T-helper 2 cell treated with Interferon-gamma antibody and Interleukin-4, amounts not matched to agents 5 μg/mL and 100 μg/mL, for 36 hours (primary cell): ENCODE measurements around the gene DPYSL4.
A peak's percentile ranks its signal among the peaks of the same experiment; 100 is the strongest.

ENCODE experiments used
- DNase-seq: peaks from one replicate; pipeline ENCODE4 v3.0.0; 2021; ENCODE audit warnings: low spot score
- H3K27ac Mint-ChIP-seq: one replicate; pipeline ENCODE4 v1.8.0; 2021; ENCODE audit warnings: mild to moderate bottlenecking, mixed read lengths
- H3K27me3 Mint-ChIP-seq: one replicate; pipeline ENCODE4 v1.8.0; 2021; ENCODE audit warnings: low read depth, mixed read lengths
- H3K36me3 Mint-ChIP-seq: one replicate; pipeline ENCODE4 v1.8.0; 2021; ENCODE audit warnings: low read depth, mixed read lengths
- H3K4me1 Mint-ChIP-seq: one replicate; pipeline ENCODE4 v1.8.0; 2021; ENCODE audit warnings: low read depth, mixed read lengths
- H3K4me3 Mint-ChIP-seq: one replicate; pipeline ENCODE4 v1.8.0; 2022; ENCODE audit warnings: mild to moderate bottlenecking, moderate library complexity, mixed read lengths
- H3K9me3 Mint-ChIP-seq: one replicate; pipeline ENCODE4 v1.8.0; 2021; ENCODE audit warnings: mixed read lengths

DPYSL4 gene

DNA sequence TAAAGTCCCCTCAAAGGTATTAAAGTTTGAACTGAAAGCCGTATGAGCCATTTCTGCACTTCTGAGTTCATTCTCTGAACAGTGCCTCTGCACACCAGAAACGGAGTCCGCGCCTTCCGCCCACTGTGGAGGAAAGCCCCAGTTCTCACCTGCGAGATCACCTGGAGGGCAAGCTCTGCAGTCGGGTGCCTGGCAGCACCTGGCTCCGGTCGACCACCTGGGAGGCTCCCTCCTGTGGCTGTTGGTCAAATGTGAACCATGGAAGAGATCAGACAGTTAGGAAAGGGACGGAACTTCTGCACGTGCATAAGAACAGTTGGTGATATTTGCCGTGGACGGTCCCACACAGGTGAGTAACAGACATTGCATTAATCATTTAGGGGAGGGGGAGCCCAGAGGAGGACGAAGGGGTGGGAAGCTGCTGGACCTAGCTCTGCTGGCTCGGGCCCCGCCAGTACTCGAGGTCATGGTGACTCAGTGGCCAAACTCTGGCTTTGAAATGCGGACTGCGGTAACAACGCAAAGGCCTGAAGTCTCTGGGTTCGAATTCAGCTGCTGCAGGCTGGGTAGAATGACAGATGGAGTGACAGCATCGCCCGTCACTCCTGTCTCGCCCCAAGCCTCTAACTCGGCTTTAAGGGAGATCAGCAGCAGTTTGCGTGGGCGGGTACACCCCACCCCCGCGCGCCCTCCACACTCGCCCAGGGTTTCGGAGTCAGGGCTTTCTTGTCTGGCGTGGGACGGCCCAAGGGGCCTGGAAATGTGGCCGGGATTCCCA, 1.7 kb upstream of the DPYSL4 start:
- H3K9me3 Mint-ChIP-seq = no peaks in the 10 kb centered on the region
- H3K27me3 Mint-ChIP-seq = peaks cover 39% of the 10 kb centered on the region
- H3K36me3 Mint-ChIP-seq = no peaks in the 10 kb centered on the region
- H3K4me1 Mint-ChIP-seq = peaks cover 2% of the 10 kb centered on the region
- no peak for DNase-seq
- H3K27ac Mint-ChIP-seq = no peak overlapping the region
- H3K4me3 Mint-ChIP-seq = peak overlapping the region; percentile 52

DNA sequence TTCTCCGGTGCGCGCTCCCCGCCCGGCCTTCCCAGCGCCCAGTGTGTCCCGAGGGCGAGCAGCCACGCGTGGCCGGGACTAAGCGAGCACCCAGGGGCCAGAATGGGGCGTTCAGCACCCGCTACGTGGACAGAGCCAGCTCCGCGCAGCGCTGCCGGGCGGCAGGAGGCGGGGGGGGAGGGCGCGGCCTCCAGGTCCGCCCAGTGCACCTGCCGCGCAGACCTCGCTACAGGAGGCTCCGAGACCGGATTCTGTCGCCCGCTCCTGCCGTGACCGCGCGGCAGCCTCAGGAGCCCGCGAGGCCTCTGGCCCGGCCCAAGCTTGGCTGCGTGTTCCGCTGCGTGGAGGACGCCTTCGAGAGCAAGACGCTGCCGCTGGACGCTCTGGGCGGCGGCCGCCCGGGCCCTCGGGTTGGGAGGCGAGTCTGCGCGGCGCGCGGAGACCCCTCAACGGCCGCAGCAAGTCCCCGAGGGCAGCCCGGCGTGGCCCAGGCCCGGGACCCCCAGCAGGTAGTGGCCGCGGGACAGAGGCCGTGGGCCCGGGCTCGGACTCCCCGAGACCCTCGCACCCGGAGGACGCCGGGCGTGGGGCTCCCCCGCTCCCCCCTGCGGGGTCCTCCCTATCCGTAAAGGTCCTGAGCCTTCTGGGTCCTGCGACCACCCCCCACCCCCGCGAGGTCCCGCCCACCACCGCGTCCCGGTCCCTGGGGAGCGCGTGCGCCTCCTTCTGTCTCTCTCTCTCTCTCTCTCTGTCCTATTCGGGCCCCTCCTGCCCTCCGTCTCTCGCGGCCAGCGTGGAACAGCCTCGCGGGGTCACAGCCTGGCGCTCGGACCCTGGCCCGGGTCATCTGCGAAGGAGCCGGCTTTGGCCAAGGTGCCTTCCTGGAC, 904 bp upstream of the DPYSL4 start:
- Mint-ChIP-seq H3K9me3 (no peaks in the 10 kb centered on the region), H3K27ac (no peak overlapping the region), H3K4me1 (peaks cover 2% of the 10 kb centered on the region), H3K4me3 (peak overlapping the region; percentile 59), H3K27me3 (peaks cover 36% of the 10 kb centered on the region), H3K36me3 (no peaks in the 10 kb centered on the region)
- DNase-seq = peak; percentile 59

DNA sequence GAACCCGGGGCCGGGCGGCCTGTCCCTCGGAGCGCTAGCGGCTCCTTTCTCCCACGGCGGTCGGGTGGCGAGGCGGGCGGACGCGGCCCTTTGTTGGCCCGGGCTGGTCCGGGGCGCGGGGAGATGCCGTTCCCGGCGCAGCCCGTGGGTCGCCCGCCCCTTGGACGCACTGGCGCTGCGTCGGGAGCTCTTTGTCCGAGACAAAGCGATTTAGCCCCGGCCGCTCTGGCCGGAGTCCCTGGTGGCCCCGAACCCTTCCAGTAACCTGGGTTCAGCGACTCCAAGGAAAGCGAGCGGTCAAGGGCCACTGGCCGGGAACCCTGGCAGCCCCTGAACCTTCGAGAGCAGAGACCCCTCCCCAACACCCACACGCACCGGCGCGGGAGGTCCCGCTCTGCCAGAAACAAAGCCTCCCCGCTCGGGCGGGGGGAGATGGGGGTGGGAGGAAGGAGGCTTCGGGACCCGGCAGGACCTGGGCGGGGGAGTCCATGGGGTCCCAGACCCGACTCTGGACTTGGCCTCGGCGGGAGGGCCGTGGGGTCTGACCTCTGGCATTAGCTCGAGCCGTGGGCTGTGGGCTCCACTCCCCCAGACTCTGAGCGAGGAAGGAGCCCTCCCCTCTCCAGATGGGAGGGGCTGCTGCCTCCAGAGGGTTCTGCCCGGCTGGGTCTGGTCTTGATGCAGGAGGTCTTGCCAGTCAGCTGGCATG, 836 bp downstream of the DPYSL4 start:
- H3K27me3 Mint-ChIP-seq = peaks cover 36% of the 10 kb centered on the region
- H3K4me1 Mint-ChIP-seq = peaks cover 2% of the 10 kb centered on the region
- peak overlapping the region; percentile 49 for H3K4me3 Mint-ChIP-seq

DNA sequence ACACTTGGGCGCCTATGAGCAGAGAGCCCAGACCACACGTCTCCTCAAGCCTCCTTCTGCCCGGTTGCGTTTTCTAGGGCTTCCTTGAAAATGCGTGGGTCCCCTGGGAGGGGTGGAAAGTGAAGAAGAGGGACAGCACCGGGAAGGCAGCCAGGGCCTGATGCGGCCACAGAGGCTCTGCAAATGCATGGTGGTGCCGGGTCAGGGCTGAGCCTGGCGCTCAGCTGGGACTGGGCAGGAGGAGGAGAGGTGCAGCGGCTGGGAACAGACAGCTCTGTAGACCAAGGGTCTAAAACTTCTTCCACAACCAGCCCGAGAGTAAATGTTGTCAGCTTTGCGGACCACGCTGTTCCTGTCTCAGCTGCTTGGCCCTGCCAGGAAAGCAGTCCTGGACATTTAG, 1.6 kb downstream of the DPYSL4 start:
- DNase-seq = no peak
- Mint-ChIP-seq H3K27ac (no peak overlapping the region), H3K4me1 (peaks cover 2% of the 10 kb centered on the region), H3K27me3 (peaks cover 28% of the 10 kb centered on the region), H3K9me3 (no peaks in the 10 kb centered on the region), H3K36me3 (no peaks in the 10 kb centered on the region), H3K4me3 (peak overlapping the region; percentile 49)

More for the DNA sequence above, 836 bp downstream of the DPYSL4 start:
- H3K36me3 Mint-ChIP-seq = no peaks in the 10 kb centered on the region
- DNase-seq = no peak
- H3K9me3 Mint-ChIP-seq = no peaks in the 10 kb centered on the region
- H3K27ac Mint-ChIP-seq = no peak overlapping the region

DNA sequence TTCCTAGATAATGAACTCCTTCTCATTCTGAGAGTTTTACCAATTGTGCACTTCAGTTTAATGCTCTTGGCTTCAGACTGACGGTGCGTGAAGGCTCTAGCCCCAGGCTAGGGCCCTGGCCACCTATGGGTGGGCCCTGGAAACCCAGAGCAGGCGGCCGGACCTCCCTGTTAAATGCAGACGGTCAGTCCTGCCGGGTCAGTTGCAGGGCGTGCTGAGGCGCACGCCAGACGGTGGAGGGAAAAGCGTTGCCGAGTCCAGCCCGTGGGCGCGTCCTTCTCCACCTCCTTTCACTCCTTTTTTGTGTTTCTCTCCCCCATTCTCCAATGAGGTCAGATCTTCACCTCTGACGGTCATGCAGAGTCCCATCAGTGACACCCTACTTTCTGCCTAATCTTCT, 2.3 kb downstream of the DPYSL4 start:
- H3K4me3 Mint-ChIP-seq = no peak overlapping the region
- H3K27ac Mint-ChIP-seq = no peak overlapping the region
- H3K27me3 Mint-ChIP-seq = peaks cover 23% of the 10 kb centered on the region

DNA sequence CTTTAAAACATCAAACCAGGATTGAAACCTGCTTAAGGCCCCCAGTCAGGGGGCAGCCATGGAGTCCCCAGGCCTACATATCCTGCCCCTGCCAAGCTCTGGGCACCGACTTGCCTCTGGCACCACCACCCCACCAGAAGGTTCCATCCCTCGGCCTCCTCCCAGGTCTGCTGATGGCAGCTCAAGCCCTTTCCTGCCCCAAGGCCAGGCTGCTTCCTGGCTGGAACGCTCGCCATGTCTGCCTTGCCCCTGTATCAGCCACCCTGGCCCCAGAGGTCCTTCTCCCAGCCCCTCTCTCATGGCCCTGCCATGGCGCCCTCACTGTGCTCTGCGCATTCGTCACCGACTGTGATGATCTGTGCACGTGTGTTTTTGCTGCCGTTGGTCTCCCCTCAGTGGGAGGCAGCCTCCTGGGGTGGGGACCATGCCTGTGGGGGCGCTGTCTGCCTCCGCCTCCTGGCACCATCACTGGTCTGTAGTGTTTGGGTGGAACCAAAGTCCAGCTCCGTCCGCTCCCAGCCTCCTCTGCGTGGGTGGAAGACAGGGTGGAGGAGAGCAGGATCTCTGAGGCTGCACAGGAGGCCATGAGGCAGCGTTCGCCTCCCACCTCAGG, 3.2 kb downstream of the DPYSL4 start:
- no peaks in the 10 kb centered on the region for H3K9me3 Mint-ChIP-seq
- H3K27me3 Mint-ChIP-seq = peaks cover 16% of the 10 kb centered on the region
- H3K4me1 Mint-ChIP-seq = peaks cover 2% of the 10 kb centered on the region
- no peak for DNase-seq
- H3K27ac Mint-ChIP-seq = no peak overlapping the region
- H3K36me3 Mint-ChIP-seq = no peaks in the 10 kb centered on the region
- no peak overlapping the region for H3K4me3 Mint-ChIP-seq

More for the DNA sequence above, 2.3 kb downstream of the DPYSL4 start:
- no peaks in the 10 kb centered on the region for H3K36me3 Mint-ChIP-seq
- no peak for DNase-seq
- peaks cover 2% of the 10 kb centered on the region for H3K4me1 Mint-ChIP-seq
- H3K9me3 Mint-ChIP-seq = no peaks in the 10 kb centered on the region

DNA sequence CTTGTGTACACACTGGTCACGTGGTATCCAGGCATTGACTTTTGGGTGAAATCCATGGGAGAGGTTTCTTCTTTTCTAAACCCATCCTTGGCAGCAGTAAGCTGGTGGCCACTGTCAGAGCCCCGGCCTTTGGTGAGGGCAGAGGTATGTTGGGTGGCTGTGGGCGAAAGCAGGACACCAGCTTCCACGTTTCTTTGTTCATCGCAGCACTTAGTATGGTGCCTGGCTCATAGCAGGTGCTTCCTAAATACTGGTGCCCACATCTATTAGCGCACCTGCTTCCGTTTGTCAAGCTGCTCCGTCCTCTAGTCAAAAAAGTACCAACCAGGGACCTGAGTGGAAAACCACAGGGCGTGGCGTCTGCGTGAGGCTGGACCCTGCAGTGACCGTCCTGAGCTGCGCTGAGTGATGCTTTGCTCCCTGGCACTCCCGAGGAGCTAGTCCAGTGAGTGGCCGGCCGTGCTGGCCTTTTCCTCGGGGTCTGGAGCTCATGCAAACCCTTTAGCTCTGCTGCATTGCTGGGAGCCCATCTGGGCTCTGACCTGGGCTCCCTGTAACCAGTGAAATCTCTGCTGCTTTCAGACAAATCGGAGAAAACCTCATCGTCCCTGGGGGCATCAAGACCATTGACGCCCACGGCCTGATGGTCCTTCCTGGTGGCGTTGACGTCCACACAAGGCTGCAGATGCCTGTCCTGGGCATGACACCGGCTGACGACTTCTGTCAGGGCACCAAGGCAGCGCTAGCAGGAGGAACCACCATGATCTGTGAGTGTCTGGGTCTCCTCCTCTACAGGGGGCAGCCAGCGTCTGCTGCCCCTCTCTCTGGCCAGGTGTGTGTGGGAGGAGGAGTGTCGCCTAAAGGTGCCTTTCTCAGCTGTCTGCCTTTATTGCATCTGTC, 5.6 kb downstream of the DPYSL4 start:
- no peak overlapping the region for H3K4me3 Mint-ChIP-seq
- H3K36me3 Mint-ChIP-seq = no peaks in the 10 kb centered on the region
- peaks cover 2% of the 10 kb centered on the region for H3K4me1 Mint-ChIP-seq
- H3K27ac Mint-ChIP-seq = no peak overlapping the region
- DNase-seq = no peak
- H3K27me3 Mint-ChIP-seq = peaks cover 10% of the 10 kb centered on the region
- no peaks in the 10 kb centered on the region for H3K9me3 Mint-ChIP-seq

DNA sequence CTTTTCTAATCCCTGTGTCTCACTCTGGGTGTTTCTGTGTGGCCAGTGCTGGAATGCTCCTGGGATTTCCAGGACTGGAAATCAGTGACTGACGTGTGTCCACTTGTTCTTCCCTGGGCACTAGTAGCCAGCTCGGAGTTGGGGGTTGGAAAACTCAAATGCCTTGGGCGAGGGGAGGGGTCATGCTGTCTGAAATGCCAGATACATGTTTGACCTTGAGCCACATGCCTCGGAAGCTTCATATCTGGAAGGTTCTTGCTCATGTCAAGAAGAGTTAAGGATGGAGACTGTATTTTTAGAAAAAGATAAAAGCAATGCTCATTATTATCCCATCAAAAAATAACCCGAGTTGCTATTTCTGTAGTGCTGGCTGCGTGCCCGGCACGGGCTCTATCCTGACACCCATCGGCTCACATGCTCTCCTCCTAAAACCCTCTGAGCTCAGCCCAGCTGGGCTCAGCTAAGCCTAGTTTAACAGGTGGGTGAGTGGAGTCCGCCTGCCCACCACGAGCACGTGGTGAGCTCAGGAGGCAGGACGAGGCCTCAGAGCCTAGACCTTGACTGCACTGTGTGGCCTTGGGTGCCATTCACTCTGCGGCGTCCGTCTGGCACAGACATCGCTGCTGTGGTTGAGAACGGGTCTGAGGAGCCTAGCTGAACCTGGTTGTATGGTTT, 6.4 kb downstream of the DPYSL4 start:
- Mint-ChIP-seq H3K27me3 (peaks cover 7% of the 10 kb centered on the region), H3K36me3 (no peaks in the 10 kb centered on the region), H3K27ac (no peak overlapping the region), H3K4me1 (peaks cover 2% of the 10 kb centered on the region), H3K4me3 (no peak overlapping the region), H3K9me3 (no peaks in the 10 kb centered on the region)
- DNase-seq = no peak

DNA sequence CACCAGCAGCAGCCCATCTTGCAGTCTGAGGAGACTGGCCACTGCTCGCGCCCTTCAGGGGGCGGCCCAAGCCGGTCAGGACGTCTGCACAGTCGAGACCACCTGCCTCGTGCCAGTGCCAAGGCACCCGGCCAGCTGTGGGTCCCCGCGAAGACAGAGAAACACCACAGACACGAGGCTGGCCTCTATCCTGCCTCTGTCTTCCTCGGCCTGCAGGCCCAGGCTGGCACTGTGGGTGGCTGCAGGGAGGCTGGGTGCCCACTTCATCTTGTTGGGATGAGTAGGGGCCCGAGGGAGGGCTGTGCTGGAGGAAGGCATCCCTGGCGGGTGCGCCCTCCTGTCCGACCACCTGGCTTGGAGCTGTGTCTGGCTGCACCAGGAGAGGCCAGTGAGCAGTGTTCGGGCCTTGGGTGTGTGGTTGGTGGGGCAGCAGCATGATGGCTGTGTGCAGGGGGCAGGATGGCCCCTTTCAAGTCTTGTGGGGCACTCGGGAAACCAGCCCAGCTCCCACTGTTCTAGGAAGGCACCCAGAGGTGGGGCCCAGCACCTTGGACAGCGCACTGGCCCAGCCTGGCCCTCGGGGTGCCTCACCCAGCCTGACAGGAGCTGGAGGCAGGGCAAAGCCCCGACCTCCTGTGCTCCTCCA, 7.3 kb downstream of the DPYSL4 start:
- peak; percentile 18 for DNase-seq

DNA sequence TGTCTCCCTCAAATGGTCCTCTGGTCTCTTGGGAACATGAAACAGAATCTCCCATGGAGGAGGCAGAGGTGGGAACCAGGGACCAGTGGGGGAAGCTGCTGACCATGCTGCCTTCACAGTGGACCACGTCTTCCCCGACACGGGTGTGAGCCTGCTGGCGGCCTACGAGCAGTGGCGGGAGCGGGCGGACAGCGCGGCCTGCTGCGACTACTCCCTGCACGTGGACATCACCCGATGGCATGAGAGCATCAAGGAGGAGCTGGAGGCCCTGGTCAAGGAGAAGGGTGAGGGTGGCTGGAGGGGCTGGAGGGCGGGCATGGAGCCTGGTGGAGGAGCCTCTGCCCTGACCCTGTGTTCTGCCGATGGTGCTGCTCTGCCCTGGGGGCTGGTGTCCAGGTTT, 8.0 kb downstream of the DPYSL4 start:
- H3K4me3 Mint-ChIP-seq = no peak overlapping the region
- no peaks in the 10 kb centered on the region for H3K9me3 Mint-ChIP-seq
- no peak for DNase-seq
- H3K36me3 Mint-ChIP-seq = no peaks in the 10 kb centered on the region
- H3K27ac Mint-ChIP-seq = no peak overlapping the region
- H3K4me1 Mint-ChIP-seq = no peaks in the 10 kb centered on the region
- no peaks in the 10 kb centered on the region for H3K27me3 Mint-ChIP-seq

More for the DNA sequence above, 7.3 kb downstream of the DPYSL4 start:
- no peak overlapping the region for H3K27ac Mint-ChIP-seq
- H3K9me3 Mint-ChIP-seq = no peaks in the 10 kb centered on the region
- no peaks in the 10 kb centered on the region for H3K36me3 Mint-ChIP-seq
- no peak overlapping the region for H3K4me3 Mint-ChIP-seq
- H3K4me1 Mint-ChIP-seq = no peaks in the 10 kb centered on the region
- no peaks in the 10 kb centered on the region for H3K27me3 Mint-ChIP-seq

DNA sequence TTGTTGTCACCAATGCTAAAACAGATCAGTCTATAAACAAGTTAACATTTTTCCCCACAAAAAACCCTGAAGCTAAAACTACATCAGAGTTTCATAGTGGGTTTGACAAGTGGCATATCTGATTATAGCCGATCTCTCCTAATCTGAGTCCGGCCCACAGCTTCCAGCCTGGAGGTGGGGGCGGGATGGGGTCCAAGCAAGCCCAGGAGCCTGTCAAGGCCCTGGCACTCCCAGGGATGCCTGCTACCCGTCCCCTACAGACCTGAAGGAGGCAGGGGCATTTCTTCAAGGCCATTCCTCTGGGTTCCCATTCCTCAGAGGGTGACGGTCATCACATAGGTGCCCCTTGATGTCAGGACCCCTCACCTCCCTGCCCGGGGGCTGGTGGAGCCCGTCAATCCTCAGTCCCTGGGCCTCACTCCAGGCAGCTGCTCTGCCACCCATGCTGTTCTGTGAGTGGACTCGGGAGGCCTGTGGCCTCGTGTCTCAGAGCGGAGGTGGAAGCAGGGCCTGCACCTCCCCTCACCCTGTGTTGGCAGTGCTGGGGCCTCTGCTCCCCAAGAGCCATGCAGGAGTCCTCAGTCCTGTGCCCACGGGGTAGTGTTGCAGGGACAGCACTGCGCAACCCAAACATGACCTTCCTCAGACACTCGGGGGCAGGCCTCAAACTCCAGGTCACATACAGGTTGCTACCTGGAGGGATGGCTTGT, 8.8 kb downstream of the DPYSL4 start:
- no peaks in the 10 kb centered on the region for H3K4me1 Mint-ChIP-seq
- H3K9me3 Mint-ChIP-seq = no peaks in the 10 kb centered on the region
- no peaks in the 10 kb centered on the region for H3K27me3 Mint-ChIP-seq
- no peak for DNase-seq
- H3K27ac Mint-ChIP-seq = no peak overlapping the region
- H3K4me3 Mint-ChIP-seq = no peak overlapping the region
- no peaks in the 10 kb centered on the region for H3K36me3 Mint-ChIP-seq
